ENCODE data around the gene GABPB1. TPM values are rescaled to one million over a fixed set of nuclear protein-coding genes. Genes with fewer than 3 reads are reported as not detected.

Gene GABPB1
- total RNA-seq, 1 experiment from 2014 or later = 45.0 TPM

GRCh38 chr15:50256188-50257041 is 98.6 kb downstream of the GABPB1 start:
- no peaks in the 10 kb centered on the region for H3K79me1 ChIP-seq (ENCODE audit: insufficient read depth, low read depth, low read length, poor library complexity, severe bottlenecking)
- no peak overlapping the region for H4K8ac ChIP-seq (replicated peaks; ENCODE audit: insufficient read length, low read depth, low read length)
- H2AFZ ChIP-seq (ENCODE audit: low read length) = no peak overlapping the region
- no peak overlapping the region for H3K27ac ChIP-seq (ENCODE audit: insufficient read length, low read depth, low read length)
- no peak overlapping the region for H3K4me2 ChIP-seq (ENCODE audit: insufficient read depth, insufficient read length, low read length)
- H2BK12ac ChIP-seq (ENCODE audit: insufficient read length, low read depth, low read length) = no peak overlapping the region
- no peaks in the 10 kb centered on the region for H3K79me2 ChIP-seq (ENCODE audit: insufficient read depth, low read length)
- no peak overlapping the region for H3T11ph ChIP-seq (ENCODE audit: low read length)
- no peak overlapping the region for H3K56ac ChIP-seq (ENCODE audit: insufficient read length, low read depth, low read length)
- no peak overlapping the region for H4K91ac ChIP-seq (ENCODE audit: insufficient read length, low read depth, low read length)
- DNase-seq = no peak
- H3K27me3 Mint-ChIP-seq (ENCODE audit: low read depth) = peaks cover 4% of the 10 kb centered on the region
- H3K27me3 ChIP-seq (ENCODE audit: insufficient read depth, low read length) = no peaks in the 10 kb centered on the region
- no peak overlapping the region for H3K9ac ChIP-seq (ENCODE audit: extremely low read depth, insufficient read length, low read length)
- no peak overlapping the region for H2BK20ac ChIP-seq (ENCODE audit: low read depth, low read length, poor library complexity, severe bottlenecking)
- H3K4me1 Mint-ChIP-seq = no peaks in the 10 kb centered on the region
- WGBS (ENCODE audit: extremely low coverage, insufficient read length, low lambda C conversion rate) = no CpG with 5 or more reads among the region's 5 CpGs
- no peak overlapping the region for H3K4ac ChIP-seq (ENCODE audit: low read depth, low read length)
- H2BK15ac ChIP-seq (ENCODE audit: low read depth, low read length) = no peak overlapping the region
- no peak for TF ChIP-seq CTCF (conservative IDR thresholded peaks at IDR 0.05)
- no peak overlapping the region for H2BK120ac ChIP-seq (ENCODE audit: low read depth, low read length, poor library complexity, severe bottlenecking)
- no peak overlapping the region for H4K5ac ChIP-seq (ENCODE audit: insufficient read length, low read depth, low read length)
- no peaks in the 10 kb centered on the region for H3K23me2 ChIP-seq (ENCODE audit: insufficient read length, low read depth, low read length, poor library complexity, severe bottlenecking)
- H3K23ac ChIP-seq (ENCODE audit: insufficient read length, low read depth, low read length) = no peak overlapping the region
- no peak overlapping the region; a peak in 1 of 7 replicates for H3K27ac Mint-ChIP-seq
- H3K18ac ChIP-seq (ENCODE audit: insufficient read length, low read depth, low read length) = no peak overlapping the region
- no peaks in the 10 kb centered on the region for H3K9me3 Mint-ChIP-seq
- H4K20me1 ChIP-seq (ENCODE audit: control insufficient read depth, insufficient read depth, insufficient read length) = no peaks in the 10 kb centered on the region
- H2AK5ac ChIP-seq (ENCODE audit: insufficient read length, low read length) = no peak overlapping the region
- H3K14ac ChIP-seq (ENCODE audit: insufficient read depth, low read length) = no peak overlapping the region
- no peaks in the 10 kb centered on the region for H3K4me1 ChIP-seq (ENCODE audit: insufficient read depth, low read length)
- H3K4me3 Mint-ChIP-seq = no peak overlapping the region
- no peak overlapping the region for H2BK5ac ChIP-seq (ENCODE audit: insufficient read length, low read length)
- H3K36me3 Mint-ChIP-seq (ENCODE audit: insufficient read depth in 1 of 3, low read depth in 3 of 3) = no peaks in the 10 kb centered on the region
- H3K9me3 ChIP-seq (ENCODE audit: control insufficient read depth, low read depth, low read length) = no peaks in the 10 kb centered on the region
